Activated T-helper 1 cell treated with anti-CD3 and anti-CD28 coated beads, Interleukin-12 subunit alpha, Interleukin-12 subunit beta, Interleukin-2, Interleukin-4 antibody, amounts not matched to agents 30 ng/mL and 10 ng/mL and 1 ng/mL, durations not matched to agents 14 hours and 24 hours and 36 hours (primary cell): ENCODE data around the gene PLD6. TPM values are rescaled to one million over a fixed set of nuclear protein-coding genes. Genes with fewer than 3 reads are reported as not detected.

Experiments
- DNase-seq: peaks from one replicate; pipeline ENCODE4 v3.0.0; 2021; ENCODE audit warnings: low spot score
- H3K27ac Mint-ChIP-seq: one replicate; pipeline ENCODE4 v1.8.0; 2021; ENCODE audit warnings: mild to moderate bottlenecking, mixed read lengths
- H3K27me3 Mint-ChIP-seq: one replicate; pipeline ENCODE4 v1.8.0; 2022; ENCODE audit warnings: mild to moderate bottlenecking, moderate library complexity, mixed read lengths; ENCODE audit not compliant: insufficient read depth
- H3K36me3 Mint-ChIP-seq: one replicate; pipeline ENCODE4 v1.8.0; 2021; ENCODE audit warnings: low read depth, mixed read lengths
- H3K4me1 Mint-ChIP-seq: one replicate; pipeline ENCODE4 v1.8.0; 2021; ENCODE audit warnings: low read depth, mixed read lengths
- H3K4me3 Mint-ChIP-seq: one replicate; pipeline ENCODE4 v1.8.0; 2021; ENCODE audit warnings: mild to moderate bottlenecking, moderate library complexity, mixed read lengths
- H3K9me3 Mint-ChIP-seq: one replicate; pipeline ENCODE4 v1.8.0; 2021; ENCODE audit warnings: mixed read lengths
- intact Hi-C: fragments of 100-400 bp; cut with micrococcal nuclease; formaldehyde crosslinking; loops from one replicate; pipeline ENCODE4 v1.15.1; 2024
- total RNA-seq: library from RNA; stranded (reverse); gene quantifications from 2 replicates; pipeline ENCODE4 v1.2.3, GENCODE V29; 2022

The PLD6 gene
- total RNA-seq, 1 donor from 2014 or later, result 20.5 TPM

DNA sequence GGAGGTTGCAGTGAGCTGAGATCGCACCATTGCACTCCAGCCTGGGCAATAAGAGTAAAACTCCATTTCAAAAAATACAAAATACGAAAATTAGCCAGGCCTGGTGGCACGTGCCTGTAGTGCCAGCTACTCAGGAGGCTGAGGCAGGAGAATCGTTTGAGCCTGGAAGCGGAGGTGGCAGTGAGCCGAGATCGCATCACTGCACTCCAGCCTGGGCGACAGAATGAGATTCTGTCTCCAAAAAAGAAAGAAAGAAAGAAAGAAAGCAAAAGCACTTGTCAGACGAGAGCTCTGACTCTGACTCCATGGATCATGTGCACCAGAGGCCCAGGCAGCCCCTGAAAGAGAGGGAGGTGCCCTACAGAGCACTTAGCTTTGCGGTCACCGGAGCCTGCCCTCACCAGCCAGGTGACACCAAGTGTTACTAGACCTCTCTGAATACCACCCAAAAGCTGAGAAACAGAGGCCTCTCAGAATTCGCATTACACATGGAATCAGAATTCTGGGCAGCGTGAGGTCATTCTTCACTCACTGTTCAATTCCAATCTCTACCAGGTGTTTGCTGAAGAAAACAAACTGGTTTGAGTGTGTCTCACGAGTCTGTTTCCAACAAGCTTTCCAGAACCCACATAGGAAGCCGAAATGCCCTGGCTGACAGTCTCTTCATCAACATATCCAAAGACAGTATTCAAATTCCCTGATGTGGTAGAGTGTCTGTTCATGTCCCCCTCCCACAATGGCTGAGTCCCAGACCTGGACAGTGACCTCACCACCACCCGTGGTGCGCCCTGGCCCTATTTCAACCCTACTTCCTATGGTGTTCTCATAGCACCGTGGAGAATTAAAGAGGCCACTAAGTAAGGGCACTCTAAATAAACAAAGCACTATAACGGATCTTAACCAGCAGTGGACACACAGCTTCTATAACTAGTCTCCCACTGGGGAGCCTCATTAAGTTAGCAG lies 29.4 kb upstream of the PLD6 start:
- intact Hi-C loops, result loop anchor here (1.0 to 5.0 kb wide), 5 partner anchors 53 to 357 kb away; partner anchors contain the start of genes MPRIP and PEMT
- H3K36me3 Mint-ChIP-seq, result peaks cover 15% of the 10 kb centered on the region
- peak overlapping the region; percentile 94 for H3K4me3 Mint-ChIP-seq
- DNase-seq, result no peak
- peaks cover 4% of the 10 kb centered on the region for H3K27me3 Mint-ChIP-seq
- peak overlapping the region; percentile 99 for H3K27ac Mint-ChIP-seq
- H3K4me1 Mint-ChIP-seq, result peaks cover 25% of the 10 kb centered on the region
- no peaks in the 10 kb centered on the region for H3K9me3 Mint-ChIP-seq

DNA sequence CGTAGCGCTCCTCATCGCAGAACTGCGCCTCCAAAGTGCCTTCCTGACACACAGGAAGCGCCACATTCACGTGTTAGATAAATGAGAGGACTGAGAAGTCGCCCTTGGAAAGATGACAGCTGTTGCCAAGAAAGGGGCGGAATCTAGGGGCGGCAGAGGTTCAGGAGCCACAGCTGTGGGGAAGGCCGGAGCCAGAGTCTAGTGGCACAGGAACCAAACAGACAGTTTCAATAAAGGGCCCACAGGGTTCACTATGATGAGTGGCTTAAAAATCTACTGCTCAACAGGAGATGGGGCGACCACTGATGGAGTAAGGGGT lies 26.1 kb upstream of the PLD6 start:
- intact Hi-C loops, result no loop called here
- H3K36me3 Mint-ChIP-seq, result peaks cover 31% of the 10 kb centered on the region
- H3K27me3 Mint-ChIP-seq, result peaks cover under 1% of the 10 kb centered on the region
- no peak overlapping the region for H3K4me3 Mint-ChIP-seq
- H3K4me1 Mint-ChIP-seq, result peaks cover 16% of the 10 kb centered on the region
- no peak for DNase-seq
- H3K9me3 Mint-ChIP-seq, result no peaks in the 10 kb centered on the region
- H3K27ac Mint-ChIP-seq, result no peak overlapping the region

DNA sequence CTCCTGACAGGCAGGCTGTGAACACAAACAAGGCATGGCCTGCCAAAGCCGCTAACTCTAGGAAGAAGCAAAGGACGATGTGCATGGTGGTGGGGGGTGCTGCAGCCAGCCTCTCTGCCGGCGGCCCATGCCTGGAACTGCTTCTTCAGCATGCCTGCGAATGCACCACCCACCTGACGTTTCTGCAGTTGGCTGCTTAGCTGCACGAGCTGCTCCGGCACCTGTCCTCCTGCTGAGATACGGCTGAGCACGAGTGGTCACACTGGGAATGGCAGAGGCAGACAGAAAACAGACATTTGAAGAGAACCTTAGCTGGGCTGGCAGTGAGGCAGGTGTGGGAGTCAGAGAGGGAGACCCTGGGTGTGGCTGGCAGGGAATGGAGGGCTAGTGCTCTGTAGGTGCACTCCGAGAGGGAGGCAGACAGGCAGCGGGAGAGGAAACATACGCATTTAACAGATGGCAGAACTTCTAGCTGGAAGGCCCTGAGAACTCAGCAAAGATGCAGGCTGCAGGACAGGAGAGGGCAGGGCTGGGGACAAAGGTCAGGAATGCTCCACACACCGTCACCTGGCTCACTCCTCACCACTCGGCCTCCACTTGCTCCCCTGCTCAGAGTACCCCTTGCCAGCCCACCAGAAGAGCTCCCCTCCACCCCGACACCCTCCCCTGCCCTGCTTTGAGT lies 25.6 kb upstream of the PLD6 start:
- H3K4me3 Mint-ChIP-seq, result no peak overlapping the region
- H3K9me3 Mint-ChIP-seq, result no peaks in the 10 kb centered on the region
- no peak for DNase-seq
- H3K4me1 Mint-ChIP-seq, result peaks cover 16% of the 10 kb centered on the region
- peaks cover 31% of the 10 kb centered on the region for H3K36me3 Mint-ChIP-seq
- no peaks in the 10 kb centered on the region for H3K27me3 Mint-ChIP-seq
- intact Hi-C loops, result no loop called here
- H3K27ac Mint-ChIP-seq, result no peak overlapping the region

DNA sequence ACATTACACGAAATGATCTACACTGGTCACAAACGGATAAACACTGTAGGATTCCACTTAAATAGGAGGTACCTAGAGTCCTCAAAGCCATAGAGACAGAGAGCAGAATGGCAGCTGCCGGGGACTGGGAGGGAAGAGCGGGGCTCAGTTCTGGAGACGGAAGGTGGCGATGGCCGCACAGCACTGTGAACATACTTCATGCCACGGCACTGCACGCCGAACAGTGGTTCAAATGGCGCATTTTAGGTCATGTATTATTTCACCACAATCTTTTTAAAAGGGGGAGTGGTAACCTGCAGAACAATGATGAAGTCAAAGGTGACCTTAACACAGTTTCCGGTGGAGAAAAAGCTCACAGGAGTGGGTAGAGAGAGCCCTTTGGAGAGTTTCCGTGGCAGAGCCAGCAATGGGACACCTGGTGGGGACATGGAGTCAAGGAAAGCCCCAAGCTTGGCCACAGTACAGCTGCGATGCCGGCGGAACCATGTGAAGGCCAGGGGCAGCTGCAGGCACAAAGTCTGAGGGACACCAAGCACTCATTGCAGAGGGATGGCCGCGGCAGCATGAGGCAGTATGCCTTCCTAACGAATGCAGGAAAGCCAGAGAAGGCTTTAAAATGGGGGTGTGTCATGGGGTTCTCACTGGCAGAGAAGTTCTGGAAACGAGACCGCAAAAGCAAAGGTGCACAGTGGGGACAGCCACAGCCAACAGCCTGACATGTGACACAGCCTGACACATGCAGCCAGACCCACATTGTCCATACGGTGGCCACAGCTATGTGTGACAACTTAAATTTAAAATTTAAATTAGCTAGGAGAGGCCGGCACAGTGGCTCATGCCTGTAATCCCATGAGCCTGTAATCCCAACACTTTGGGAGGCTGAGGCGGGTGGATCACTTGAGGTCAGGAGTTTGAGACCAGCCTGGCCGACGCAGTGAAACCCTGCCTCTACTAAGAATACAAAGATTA lies 23.6 kb upstream of the PLD6 start:
- no peak for DNase-seq
- H3K27me3 Mint-ChIP-seq, result no peaks in the 10 kb centered on the region
- H3K27ac Mint-ChIP-seq, result no peak overlapping the region
- H3K36me3 Mint-ChIP-seq, result peaks cover 44% of the 10 kb centered on the region
- H3K4me1 Mint-ChIP-seq, result no peaks in the 10 kb centered on the region
- no peak overlapping the region for H3K4me3 Mint-ChIP-seq
- H3K9me3 Mint-ChIP-seq, result no peaks in the 10 kb centered on the region
- intact Hi-C loops, result no loop called here

DNA sequence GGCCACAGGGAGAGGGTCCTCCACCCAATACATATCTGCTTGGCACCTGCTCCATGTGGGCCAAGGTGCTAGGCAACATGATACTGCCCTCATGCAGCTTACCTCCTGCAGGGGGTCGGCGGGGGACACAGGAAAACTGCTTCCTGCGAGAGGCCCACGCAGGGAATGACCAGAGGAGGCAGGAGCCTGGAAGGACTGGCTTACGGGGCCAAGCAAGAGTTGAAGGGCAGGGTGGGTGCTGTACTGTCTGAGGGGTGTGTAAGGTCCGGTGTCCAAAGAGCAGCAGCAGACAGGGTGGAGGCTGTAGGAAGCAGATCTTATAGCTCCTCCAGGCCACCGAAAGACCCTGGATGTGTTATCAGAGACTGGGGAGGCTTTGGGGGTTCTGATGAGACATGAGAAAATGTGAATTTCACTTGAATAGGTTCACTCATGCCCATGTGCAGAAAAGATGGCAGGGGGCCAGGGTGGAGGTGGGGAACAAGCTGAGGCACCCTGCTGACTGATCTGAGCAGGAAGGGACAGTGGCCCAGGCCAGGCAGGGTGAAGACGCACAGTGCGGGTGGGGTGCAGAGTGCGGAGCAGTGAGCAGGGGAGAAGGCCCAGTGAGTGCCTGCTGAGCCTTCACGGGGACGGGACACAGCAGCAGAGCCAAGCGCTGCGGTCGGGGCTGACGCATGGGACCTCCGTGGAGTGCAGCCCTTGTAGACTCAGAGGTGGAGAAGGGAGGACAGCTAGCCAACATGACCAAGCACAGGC lies 22.6 kb upstream of the PLD6 start:
- Mint-ChIP-seq H3K4me1 (no peaks in the 10 kb centered on the region), H3K27me3 (no peaks in the 10 kb centered on the region)

DNA sequence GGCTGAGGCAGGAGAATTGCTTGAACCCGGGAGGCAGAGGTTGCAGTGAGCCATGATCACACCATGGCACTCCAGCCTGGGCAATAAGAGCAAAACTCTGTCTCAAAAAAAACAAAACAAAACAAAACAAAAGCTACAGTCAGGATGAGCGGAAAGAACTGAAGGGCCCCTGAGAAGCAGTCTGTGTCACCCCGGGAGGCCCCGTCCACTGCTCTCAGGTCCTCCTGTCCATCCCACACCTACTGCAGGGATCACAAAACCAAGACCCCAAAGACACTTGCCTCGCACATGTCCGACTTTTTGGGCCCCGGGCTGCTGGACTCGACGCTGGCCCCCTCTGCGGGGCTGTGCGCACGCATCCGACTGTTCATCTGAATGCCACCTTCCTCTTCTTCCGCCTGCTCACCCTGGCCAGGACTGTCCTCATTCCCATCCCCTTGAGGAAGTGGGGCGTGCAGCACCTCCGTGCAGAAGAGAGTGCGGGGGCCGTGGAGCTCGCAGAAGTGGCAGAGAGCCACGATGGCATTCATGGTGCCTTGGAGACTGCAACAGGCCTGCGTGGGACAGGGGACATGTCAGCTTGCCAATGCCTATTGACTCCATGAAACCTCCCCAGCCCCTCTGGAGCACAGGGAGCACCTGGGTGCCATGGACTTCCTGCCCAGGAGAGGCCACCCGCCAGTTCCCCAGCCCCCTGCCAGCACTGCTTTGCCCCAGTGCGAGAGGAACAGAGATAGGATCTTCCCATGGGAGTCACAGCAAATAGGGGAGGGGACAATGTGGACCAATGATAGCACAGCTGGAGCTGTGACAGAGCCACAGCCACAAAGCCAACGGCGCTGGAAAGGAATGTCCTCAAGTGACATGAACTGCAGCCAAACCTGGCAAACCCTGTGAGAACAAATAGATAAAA lies 21.7 kb upstream of the PLD6 start:
- Mint-ChIP-seq H3K27ac (no peak overlapping the region), H3K4me1 (no peaks in the 10 kb centered on the region), H3K4me3 (no peak overlapping the region), H3K27me3 (no peaks in the 10 kb centered on the region), H3K36me3 (peaks cover 54% of the 10 kb centered on the region), H3K9me3 (no peaks in the 10 kb centered on the region)
- intact Hi-C loops, result no loop called here
- no peak for DNase-seq

More for the DNA sequence above, 22.6 kb upstream of the PLD6 start:
- Mint-ChIP-seq H3K9me3 (no peaks in the 10 kb centered on the region), H3K27ac (peak overlapping the region; percentile 13), H3K36me3 (peaks cover 48% of the 10 kb centered on the region), H3K4me3 (no peak overlapping the region)
- no peak for DNase-seq
- intact Hi-C loops, result no loop called here

DNA sequence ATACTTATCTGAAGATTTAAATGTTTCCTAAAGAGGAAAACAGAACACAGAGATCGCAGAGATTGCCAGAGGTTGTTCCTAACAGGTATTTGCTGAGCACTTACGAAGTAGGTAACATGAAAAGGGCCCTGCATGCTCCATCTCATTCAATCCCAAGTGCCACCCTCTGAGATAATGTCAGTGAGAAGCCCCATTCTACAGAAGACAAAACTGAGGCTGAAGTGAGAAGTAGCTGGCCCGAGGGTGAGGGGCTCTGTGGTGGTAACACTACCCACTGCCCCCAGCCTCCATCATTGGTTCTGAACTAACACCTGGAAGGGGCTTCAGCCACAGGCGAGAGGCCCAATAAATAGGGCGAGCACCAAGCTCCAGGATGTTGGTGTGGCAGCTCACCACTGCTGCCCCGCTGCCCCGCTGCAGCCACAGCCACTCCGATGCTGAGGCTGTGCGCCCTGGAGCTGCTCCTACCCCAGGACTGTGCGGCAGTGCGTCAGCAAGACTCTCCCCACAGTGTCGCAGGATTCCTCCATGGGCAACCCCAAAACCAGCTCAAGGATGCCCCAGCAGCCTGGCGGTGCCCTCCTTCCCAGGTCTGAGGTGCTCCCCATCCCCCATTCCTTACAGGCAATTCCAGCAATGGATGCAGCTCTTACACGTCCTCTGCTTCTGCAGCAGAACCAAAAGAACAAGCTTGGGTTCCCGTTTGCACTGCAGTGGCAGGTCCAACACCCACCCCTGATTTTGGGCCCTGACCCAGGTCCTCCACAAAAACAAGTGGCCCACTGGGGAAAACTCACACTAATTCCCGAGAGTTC lies 20.5 kb upstream of the PLD6 start:
- H3K4me3 Mint-ChIP-seq, result no peak overlapping the region
- intact Hi-C loops, result no loop called here
- no peaks in the 10 kb centered on the region for H3K27me3 Mint-ChIP-seq
- no peaks in the 10 kb centered on the region for H3K4me1 Mint-ChIP-seq
- H3K27ac Mint-ChIP-seq, result no peak overlapping the region
- H3K36me3 Mint-ChIP-seq, result peaks cover 52% of the 10 kb centered on the region
- DNase-seq, result no peak
- no peaks in the 10 kb centered on the region for H3K9me3 Mint-ChIP-seq

DNA sequence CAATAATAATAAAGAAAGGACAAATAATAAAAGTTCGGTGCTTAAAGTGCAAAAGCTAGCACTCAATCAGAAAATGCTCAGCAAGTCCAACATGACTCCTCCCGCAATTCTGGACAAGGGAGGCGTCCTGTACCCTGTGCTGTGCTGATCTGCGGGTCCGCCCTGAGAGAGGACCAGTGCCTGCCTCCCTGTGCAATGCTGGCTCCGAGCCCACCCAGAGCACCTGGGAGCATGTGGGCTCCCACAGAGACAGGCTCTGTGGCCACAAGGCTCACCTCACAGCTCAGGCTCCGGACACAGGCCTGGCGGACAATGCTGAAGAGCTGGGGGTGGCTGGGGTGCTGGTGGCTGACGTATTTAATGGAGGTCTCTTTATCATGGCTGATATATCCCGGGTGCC lies 19.8 kb upstream of the PLD6 start:
- Mint-ChIP-seq H3K9me3 (no peaks in the 10 kb centered on the region), H3K27ac (no peak overlapping the region), H3K4me3 (no peak overlapping the region), H3K27me3 (no peaks in the 10 kb centered on the region), H3K4me1 (no peaks in the 10 kb centered on the region), H3K36me3 (peaks cover 52% of the 10 kb centered on the region)
- no peak for DNase-seq
- intact Hi-C loops, result no loop called here

DNA sequence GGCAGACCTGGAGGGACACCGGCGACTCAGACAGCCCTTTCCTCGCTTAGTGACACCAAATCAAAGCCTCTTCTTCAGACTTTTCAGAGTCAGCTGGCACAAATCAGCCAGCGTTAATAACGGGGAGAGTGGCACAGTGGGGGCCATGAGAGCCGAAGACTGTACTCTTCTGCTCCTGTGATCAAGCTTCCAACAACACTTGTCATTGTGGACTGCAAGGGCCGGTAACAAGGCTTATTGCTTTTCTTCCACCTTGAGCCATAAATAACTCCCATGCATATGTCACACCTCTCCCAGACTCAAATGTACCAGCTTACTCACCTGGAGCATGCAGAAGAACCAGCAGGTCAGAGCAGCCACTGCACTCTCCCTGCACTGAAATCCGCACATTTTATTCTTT lies 18.0 kb upstream of the PLD6 start:
- Mint-ChIP-seq H3K4me1 (no peaks in the 10 kb centered on the region), H3K36me3 (peaks cover 50% of the 10 kb centered on the region), H3K9me3 (no peaks in the 10 kb centered on the region), H3K27ac (no peak overlapping the region), H3K27me3 (no peaks in the 10 kb centered on the region), H3K4me3 (no peak overlapping the region)
- no peak for DNase-seq
- intact Hi-C loops, result no loop called here

DNA sequence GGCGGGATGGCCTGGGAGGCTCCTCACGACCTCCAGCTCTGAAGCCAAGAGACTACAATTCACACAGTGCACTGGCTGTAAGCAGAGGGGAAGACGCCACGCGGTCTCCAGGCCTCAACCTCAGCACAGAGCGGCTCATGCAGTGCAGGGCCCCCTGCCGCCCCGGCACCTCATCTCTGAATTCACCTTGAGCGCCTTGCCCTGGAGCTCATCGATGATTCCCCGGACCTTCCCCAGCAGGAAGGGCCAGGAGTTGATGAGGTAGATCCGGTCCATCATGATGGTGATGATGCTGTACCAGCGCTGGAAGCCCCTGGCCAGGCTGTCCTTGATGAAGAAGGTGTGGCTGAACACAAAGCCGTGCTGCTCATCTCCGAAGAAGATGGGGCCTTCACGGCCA lies 17.6 kb upstream of the PLD6 start:
- no peaks in the 10 kb centered on the region for H3K9me3 Mint-ChIP-seq
- H3K27me3 Mint-ChIP-seq, result no peaks in the 10 kb centered on the region
- DNase-seq, result no peak
- H3K4me1 Mint-ChIP-seq, result no peaks in the 10 kb centered on the region
- no peak overlapping the region for H3K27ac Mint-ChIP-seq
- intact Hi-C loops, result no loop called here
- no peak overlapping the region for H3K4me3 Mint-ChIP-seq
- H3K36me3 Mint-ChIP-seq, result peaks cover 47% of the 10 kb centered on the region

DNA sequence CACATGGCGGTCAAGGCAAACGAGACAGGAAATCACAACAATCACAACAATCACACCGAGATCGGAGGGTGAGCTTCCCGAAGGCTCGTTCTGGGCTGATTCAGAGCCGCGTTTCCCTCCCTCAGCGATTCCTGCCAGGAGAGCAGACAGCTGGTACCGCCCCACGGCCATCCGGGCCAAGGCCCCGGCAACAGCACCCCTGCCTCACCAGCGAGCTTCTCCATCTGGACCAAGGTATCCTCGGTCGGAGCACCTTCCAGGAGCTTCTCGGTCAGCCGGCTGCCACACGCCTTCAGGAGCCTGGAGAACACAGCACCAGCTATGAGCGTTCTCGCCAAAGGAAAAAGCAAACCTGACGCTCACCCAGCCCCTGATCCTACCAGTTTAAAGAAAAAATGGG lies 15.2 kb upstream of the PLD6 start:
- Mint-ChIP-seq H3K27me3 (no peaks in the 10 kb centered on the region), H3K36me3 (peaks cover 60% of the 10 kb centered on the region), H3K4me3 (no peak overlapping the region), H3K27ac (no peak overlapping the region), H3K9me3 (no peaks in the 10 kb centered on the region), H3K4me1 (no peaks in the 10 kb centered on the region)
- no peak for DNase-seq
- intact Hi-C loops, result no loop called here
